ENCODE results near the gene REG4.
"Not testable (repeated sequence)": the region's sequence is repeated elsewhere in the genome, so short reads cannot be mapped to it uniquely, and the experiment has no call there.

REG4 gene

DNA sequence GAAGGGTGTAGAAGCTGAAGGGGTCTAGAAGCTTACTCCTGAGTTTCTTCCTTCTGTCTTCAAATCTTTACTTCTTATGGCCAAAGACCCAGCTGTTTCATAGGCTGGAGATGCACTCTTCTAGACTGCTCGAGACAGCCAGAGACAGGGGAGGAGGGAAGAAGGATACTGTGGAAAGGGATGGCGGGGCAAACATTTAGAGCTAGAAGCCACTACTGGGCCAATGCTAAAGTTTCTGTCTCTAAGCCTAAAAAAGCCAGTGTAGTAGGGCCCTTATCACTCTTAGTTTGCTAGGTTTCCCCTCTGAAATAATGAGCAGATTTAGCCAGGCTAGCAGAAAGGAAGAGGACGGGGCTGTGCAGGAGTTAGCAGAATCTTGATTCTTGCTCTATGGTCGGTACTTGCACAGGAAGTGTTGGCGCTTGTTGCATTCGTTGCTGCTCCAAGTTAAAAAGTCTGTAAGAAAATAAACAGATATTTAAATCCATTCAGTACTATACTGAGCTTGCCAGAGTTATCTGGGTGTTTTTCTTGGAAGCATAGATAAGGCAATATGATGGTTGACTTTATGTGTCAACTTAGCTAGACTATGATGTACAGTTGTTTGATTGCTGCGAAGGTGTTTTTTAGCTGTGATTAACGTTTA, 16.9 kb downstream of the REG4 start:
- POLR2A ChIA-PET, result no interaction called here
- TF ChIP-seq FOXA1 (IDR thresholded peaks at IDR 0.05) (no peak), HDGF (IDR thresholded peaks at IDR 0.05; ENCODE audit: borderline replicate concordance) (no peak), TARDBP (IDR thresholded peaks at IDR 0.05) (no peak), NFRKB (IDR thresholded peaks at IDR 0.05) (no peak), FOXK2 (IDR thresholded peaks at IDR 0.05) (no peak), SP1 (IDR thresholded peaks at IDR 0.05) (no peak), CTBP1 (IDR thresholded peaks at IDR 0.05; ENCODE audit: borderline replicate concordance) (no peak), ELF4 (IDR thresholded peaks at IDR 0.05) (no peak), FOXM1 (IDR thresholded peaks at IDR 0.05; ENCODE audit: borderline replicate concordance) (no peak), LEF1 (IDR thresholded peaks at IDR 0.05; ENCODE audit: borderline replicate concordance) (no peak), SUZ12 (IDR thresholded peaks at IDR 0.05) (no peak), ZNF384 (IDR thresholded peaks at IDR 0.05) (no peak), ARNT (IDR thresholded peaks at IDR 0.05) (no peak), L3MBTL2 (conservative IDR thresholded peaks at IDR 0.05) (no peak), BHLHE40 (IDR thresholded peaks at IDR 0.05; ENCODE audit: borderline replicate concordance) (no peak)
- TF ChIP-seq, protein P1, sequence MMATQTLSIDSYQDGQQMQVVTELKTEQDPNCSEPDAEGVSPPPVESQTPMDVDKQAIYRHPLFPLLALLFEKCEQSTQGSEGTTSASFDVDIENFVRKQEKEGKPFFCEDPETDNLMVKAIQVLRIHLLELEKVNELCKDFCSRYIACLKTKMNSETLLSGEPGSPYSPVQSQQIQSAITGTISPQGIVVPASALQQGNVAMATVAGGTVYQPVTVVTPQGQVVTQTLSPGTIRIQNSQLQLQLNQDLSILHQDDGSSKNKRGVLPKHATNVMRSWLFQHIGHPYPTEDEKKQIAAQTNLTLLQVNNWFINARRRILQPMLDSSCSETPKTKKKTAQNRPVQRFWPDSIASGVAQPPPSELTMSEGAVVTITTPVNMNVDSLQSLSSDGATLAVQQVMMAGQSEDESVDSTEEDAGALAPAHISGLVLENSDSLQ (IDR thresholded peaks at IDR 0.05), result no peak
- CTCF ChIA-PET, result interaction anchor here (1.2 kb wide), 1 partner anchor 15 kb away, joined by 5 read pairs; no protein-coding TSS in a partner anchor
- no peak for DNase-seq (ENCODE audit: extremely low spot score)

DNA sequence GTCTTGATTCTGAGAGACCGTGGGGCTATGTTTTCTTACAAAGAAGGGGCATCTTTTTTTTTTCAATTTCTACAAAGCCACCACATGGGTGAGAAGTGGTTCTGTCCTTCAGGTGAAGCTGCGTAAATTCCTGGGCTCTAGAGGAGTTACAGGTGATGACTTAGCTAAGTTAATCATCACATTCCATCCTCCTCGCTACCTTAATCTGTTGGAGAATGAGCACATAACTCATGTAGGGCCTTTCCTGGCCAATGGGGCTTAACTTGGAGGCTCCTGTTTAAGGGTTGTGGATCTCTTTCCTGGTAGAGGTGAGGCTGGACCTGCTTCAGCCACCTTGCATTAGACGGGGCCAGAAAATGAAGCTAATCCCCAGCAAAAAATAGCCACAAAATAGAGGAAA, 19.9 kb downstream of the REG4 start:
- ChIA-PET POLR2A (interaction anchor here (1.1 kb wide), 1 partner anchor 11 kb away, joined by 3 read pairs; no protein-coding TSS in a partner anchor), CTCF (interaction anchor here (1.4 kb wide), 1 partner anchor 17 kb away, joined by 5 read pairs; no protein-coding TSS in a partner anchor)
- TF ChIP-seq ARNT (IDR thresholded peaks at IDR 0.05) (no peak), HDGF (IDR thresholded peaks at IDR 0.05; ENCODE audit: borderline replicate concordance) (no peak), SP1 (IDR thresholded peaks at IDR 0.05) (no peak), TARDBP (IDR thresholded peaks at IDR 0.05) (no peak), CTBP1 (IDR thresholded peaks at IDR 0.05; ENCODE audit: borderline replicate concordance) (no peak), L3MBTL2 (conservative IDR thresholded peaks at IDR 0.05) (no peak), LEF1 (IDR thresholded peaks at IDR 0.05; ENCODE audit: borderline replicate concordance) (no peak), NFRKB (IDR thresholded peaks at IDR 0.05) (no peak), ZNF384 (IDR thresholded peaks at IDR 0.05) (no peak), FOXA1 (IDR thresholded peaks at IDR 0.05) (no peak), FOXM1 (IDR thresholded peaks at IDR 0.05; ENCODE audit: borderline replicate concordance) (no peak), BHLHE40 (IDR thresholded peaks at IDR 0.05; ENCODE audit: borderline replicate concordance) (no peak), SUZ12 (IDR thresholded peaks at IDR 0.05) (no peak)
- TF ChIP-seq, protein P1 (IDR thresholded peaks at IDR 0.05), result no peak
- DNase-seq (ENCODE audit: extremely low spot score), result no peak

DNA sequence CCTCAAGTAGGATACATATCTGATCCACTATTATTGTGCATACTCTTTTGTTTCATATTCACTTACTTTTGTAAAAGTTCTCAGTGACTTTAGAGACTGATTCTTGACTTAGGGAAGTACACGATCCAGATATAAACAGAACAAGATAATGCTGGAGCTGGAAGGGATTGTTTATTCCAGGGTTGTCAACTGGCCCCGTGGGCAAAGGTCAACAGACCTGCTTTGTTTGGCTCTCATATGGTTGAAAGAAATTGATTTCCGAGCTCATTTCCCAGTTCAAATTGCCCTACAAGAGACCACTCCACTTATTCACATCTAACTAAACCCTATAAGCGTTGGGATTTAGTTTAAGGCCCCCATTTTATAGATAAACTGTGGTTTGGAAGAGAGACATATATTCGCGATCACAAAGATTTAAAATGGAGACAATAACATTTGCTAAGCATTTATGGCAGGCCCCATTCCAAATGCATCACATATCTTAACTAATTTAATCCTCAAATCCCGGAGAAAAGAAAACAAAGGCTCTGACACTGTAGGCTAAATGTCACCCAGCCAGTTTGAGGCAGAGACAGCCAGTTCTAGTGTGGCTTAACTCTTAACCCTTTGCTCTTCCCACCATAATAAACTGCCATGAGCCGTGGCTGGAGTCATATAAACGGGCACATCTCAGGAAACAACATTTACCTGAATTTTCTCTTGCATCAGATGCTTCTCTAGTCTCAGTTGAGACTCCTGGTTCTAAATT, 20.6 kb downstream of the REG4 start:
- CTCF ChIA-PET, result no interaction called here
- TF ChIP-seq NFRKB (IDR thresholded peaks at IDR 0.05) (no peak), SUZ12 (IDR thresholded peaks at IDR 0.05) (no peak), L3MBTL2 (conservative IDR thresholded peaks at IDR 0.05) (no peak), FOXM1 (IDR thresholded peaks at IDR 0.05; ENCODE audit: borderline replicate concordance) (no peak), SP1 (IDR thresholded peaks at IDR 0.05) (no peak), TARDBP (IDR thresholded peaks at IDR 0.05) (no peak), ARNT (IDR thresholded peaks at IDR 0.05) (no peak), LEF1 (IDR thresholded peaks at IDR 0.05; ENCODE audit: borderline replicate concordance) (no peak), FOXK2 (IDR thresholded peaks at IDR 0.05) (no peak), BHLHE40 (IDR thresholded peaks at IDR 0.05; ENCODE audit: borderline replicate concordance) (no peak), ELF4 (IDR thresholded peaks at IDR 0.05) (no peak), CTBP1 (IDR thresholded peaks at IDR 0.05; ENCODE audit: borderline replicate concordance) (no peak), FOXA1 (IDR thresholded peaks at IDR 0.05) (no peak), ZNF384 (IDR thresholded peaks at IDR 0.05) (no peak), HDGF (IDR thresholded peaks at IDR 0.05; ENCODE audit: borderline replicate concordance) (no peak)
- TF ChIP-seq, protein P1 (IDR thresholded peaks at IDR 0.05), result no peak
- DNase-seq (ENCODE audit: extremely low spot score), result no peak
- POLR2A ChIA-PET, result no interaction called here

DNA sequence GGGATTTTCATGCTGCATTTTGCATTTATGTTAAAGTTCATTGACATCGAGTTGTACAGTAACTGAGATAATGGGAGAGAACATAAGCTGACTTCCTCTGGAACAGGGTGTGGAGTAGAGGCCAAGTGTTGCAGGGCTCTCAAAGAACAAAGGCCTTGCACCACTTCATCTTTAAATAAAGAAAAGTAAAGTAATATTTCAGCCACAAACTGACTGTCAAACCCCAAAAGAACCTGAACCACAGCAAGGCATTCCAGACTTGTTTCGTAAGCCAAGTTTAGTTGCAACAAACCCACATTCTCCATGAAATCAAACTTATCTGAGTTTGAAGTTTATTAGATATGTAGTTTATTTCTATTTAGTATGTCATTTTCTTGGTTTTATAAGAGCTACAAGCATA, 23.5 kb downstream of the REG4 start:
- ChIA-PET CTCF (interaction anchor here (0.9 kb wide), 1 partner anchor 21 kb away, joined by 3 read pairs; no protein-coding TSS in a partner anchor), POLR2A (no interaction called here)
- no peak for DNase-seq (ENCODE audit: extremely low spot score)
- TF ChIP-seq BHLHE40 (IDR thresholded peaks at IDR 0.05; ENCODE audit: borderline replicate concordance), result no peak
- no peak for TF ChIP-seq CTBP1 (IDR thresholded peaks at IDR 0.05; ENCODE audit: borderline replicate concordance)
- no peak for TF ChIP-seq L3MBTL2 (conservative IDR thresholded peaks at IDR 0.05)
- TF ChIP-seq NFRKB (IDR thresholded peaks at IDR 0.05), result no peak
- no peak for TF ChIP-seq SP1 (IDR thresholded peaks at IDR 0.05)
- no peak for TF ChIP-seq ARNT (IDR thresholded peaks at IDR 0.05)
- no peak for TF ChIP-seq TARDBP (IDR thresholded peaks at IDR 0.05)
- no peak for TF ChIP-seq LEF1 (IDR thresholded peaks at IDR 0.05; ENCODE audit: borderline replicate concordance)
- TF ChIP-seq FOXK2 (IDR thresholded peaks at IDR 0.05), result no peak
- TF ChIP-seq FOXA1 (IDR thresholded peaks at IDR 0.05), result no peak
- TF ChIP-seq, protein P1 (IDR thresholded peaks at IDR 0.05), result no peak
- TF ChIP-seq ZNF384 (IDR thresholded peaks at IDR 0.05), result no peak
- no peak for TF ChIP-seq HDGF (IDR thresholded peaks at IDR 0.05; ENCODE audit: borderline replicate concordance)
- no peak for TF ChIP-seq FOXM1 (IDR thresholded peaks at IDR 0.05; ENCODE audit: borderline replicate concordance)
- TF ChIP-seq SUZ12 (IDR thresholded peaks at IDR 0.05), result no peak
- no peak for TF ChIP-seq ELF4 (IDR thresholded peaks at IDR 0.05)

GRCh38 chr1:119786473-119787050, 24.7 kb downstream of the REG4 start:
- POLR2A ChIA-PET; DNase-seq (ENCODE audit: extremely low spot score): not testable (repeated sequence)
- CTCF ChIA-PET, result interaction anchor here (0.7 kb wide), 1 partner anchor 921 kb away, joined by 3 read pairs; no protein-coding TSS in a partner anchor

DNA sequence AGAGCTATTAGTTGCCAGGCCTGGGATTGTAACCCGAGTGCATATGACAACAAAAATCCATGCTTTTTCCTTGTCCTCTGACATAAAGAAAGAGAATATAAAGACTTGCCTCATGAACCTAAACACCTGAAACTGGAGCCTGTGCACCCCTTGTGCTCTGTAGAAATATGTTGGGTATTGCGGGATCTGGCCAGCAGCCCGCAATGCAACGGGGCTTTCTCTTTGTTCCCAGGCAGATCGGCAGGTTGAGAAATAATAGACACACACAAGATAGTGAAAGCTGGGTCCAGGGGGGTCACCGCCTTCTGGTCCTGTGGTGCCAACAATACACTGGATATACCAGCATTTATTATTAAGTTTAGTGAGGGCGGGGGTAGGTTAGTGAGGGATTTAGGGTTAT, 25.2 kb downstream of the REG4 start:
- CTCF ChIA-PET, result interaction anchor here (0.6 kb wide), 1 partner anchor 42 kb away, joined by 3 read pairs; no protein-coding TSS in a partner anchor
- POLR2A ChIA-PET; DNase-seq (ENCODE audit: extremely low spot score): not testable (repeated sequence)
